NCI-H82 (cell line): ENCODE results near the gene KREMEN1.
"Not testable (repeated sequence)": the region's sequence is repeated elsewhere in the genome, so short reads cannot be mapped to it uniquely, and the experiment has no call there.

Experiments used
- DNase-seq: peaks from one replicate; lab custom pipeline; 2025; lab: John Stamatoyannopoulos, UW

KREMEN1 gene

GRCh38 chr22:29079218-29079901 is 6.5 kb downstream of the KREMEN1 start:
- peak; percentile 99 for DNase-seq

GRCh38 chr22:29080106-29080975 is 7.5 kb downstream of the KREMEN1 start:
- peak; percentile 96 for DNase-seq

GRCh38 chr22:29081517-29082236 is 8.8 kb downstream of the KREMEN1 start:
- peak; percentile 46 for DNase-seq

- DNase-seq = no peak
Observed at GRCh38 chr22:29082826-29083545, 10.2 kb downstream of the KREMEN1 start.

GRCh38 chr22:29083576-29083932 is 10.7 kb downstream of the KREMEN1 start:
- DNase-seq = not testable (repeated sequence)

GRCh38 chr22:29083933-29084591 is 11.2 kb downstream of the KREMEN1 start:
- no peak for DNase-seq

- DNase-seq = no peak
Observed at GRCh38 chr22:29087012-29087411, 14.2 kb downstream of the KREMEN1 start.

GRCh38 chr22:29088809-29089208 is 16.0 kb downstream of the KREMEN1 start:
- no peak for DNase-seq

- DNase-seq = peak; percentile 64
Observed at GRCh38 chr22:29089507-29089906, 16.7 kb downstream of the KREMEN1 start.

GRCh38 chr22:29090039-29090438 is 17.2 kb downstream of the KREMEN1 start:
- DNase-seq = no peak

GRCh38 chr22:29092243-29092642 is 19.4 kb downstream of the KREMEN1 start:
- no peak for DNase-seq

- no peak for DNase-seq
Observed at GRCh38 chr22:29093030-29093429, 20.2 kb downstream of the KREMEN1 start.

- peak; percentile 76 for DNase-seq
Observed at GRCh38 chr22:29093501-29094300, 20.9 kb downstream of the KREMEN1 start.

- no peak for DNase-seq
Observed at GRCh38 chr22:29095459-29095858, 22.6 kb downstream of the KREMEN1 start.

GRCh38 chr22:29096736-29097669 is 24.2 kb downstream of the KREMEN1 start:
- DNase-seq = no peak

- DNase-seq = no peak
Observed at GRCh38 chr22:29098296-29098695, 25.5 kb downstream of the KREMEN1 start.

- no peak for DNase-seq
Observed at GRCh38 chr22:29102300-29102699, 29.5 kb downstream of the KREMEN1 start.

- DNase-seq = peak; percentile 38
Observed at GRCh38 chr22:29103121-29103520, 30.3 kb downstream of the KREMEN1 start.

GRCh38 chr22:29105468-29105867 is 32.6 kb downstream of the KREMEN1 start:
- DNase-seq = peak; percentile 18
